ENCODE results near the gene TCP11L2.

The TCP11L2 gene

GRCh38 chr12:106386813-106387535, 84.4 kb downstream of the TCP11L2 start:
- FAIRE-seq, result no peak
- no peak for DNase-seq (ENCODE audit: extremely low spot score, insufficient read length, low read depth)

GRCh38 chr12:106387848-106388377, 85.4 kb downstream of the TCP11L2 start:
- DNase-seq (ENCODE audit: extremely low spot score, insufficient read length, low read depth) (no peak), FAIRE-seq (no peak)

GRCh38 chr12:106389151-106389550, 86.6 kb downstream of the TCP11L2 start:
- DNase-seq (ENCODE audit: extremely low spot score, insufficient read length, low read depth), result no peak
- no peak for FAIRE-seq

- FAIRE-seq (no peak), DNase-seq (ENCODE audit: extremely low spot score, insufficient read length, low read depth) (no peak)
These were observed 90.2 kb downstream of the TCP11L2 start for GRCh38 chr12:106392759-106393158.
